Bronchial epithelial cell (primary cell): ENCODE measurements around the gene LRRC4C. TPM values are rescaled to one million over a fixed set of nuclear protein-coding genes. Genes with fewer than 3 reads are reported as not detected.
A peak's percentile ranks its signal among the peaks of the same experiment; 100 is the strongest.

ENCODE experiments used
- DNase-seq: peaks from one replicate; pipeline ENCODE4 v3.0.0-alpha.2; 2010; ENCODE audit warnings: low read depth
- FAIRE-seq: peaks from 2 replicates; lab custom pipeline; 2011; peaks lifted over from hg19 to GRCh38; lab: Jason Lieb, UNC
- H3K27me3 ChIP-seq: 2 replicates; pipeline ENCODE4 v1.5.1; 2011; ENCODE audit warnings: low read length; ENCODE audit not compliant: control insufficient read depth, insufficient read depth
- H3K36me3 ChIP-seq: 2 replicates; pipeline ENCODE4 v1.5.1; 2011; ENCODE audit warnings: low read length; ENCODE audit not compliant: control insufficient read depth, insufficient read depth
- H3K4me3 ChIP-seq: 2 replicates; pipeline ENCODE4 v1.5.1; 2011; ENCODE audit warnings: mild to moderate bottlenecking, low read depth, low read length, control low read depth
- total RNA-seq: library from RNA; depleted of rRNA; stranded (reverse); fragments of >200 nt; gene quantifications from 2 replicates; pipeline ENCODE4 v1.2.1, GENCODE V29; 2014
- TF ChIP-seq, protein P1 (sequence below): IDR thresholded peaks from 2 replicates; pipeline ENCODE4 v1.5.1; 2011; ENCODE audit warnings: mild to moderate bottlenecking, moderate library complexity, low read length, control low read depth, inconsistent platforms; ENCODE audit not compliant: insufficient read depth, severe bottlenecking

Gene LRRC4C
- total RNA-seq, result not detected in 2 replicates

GRCh38 chr11:41459465-41460401 lies at the start of gene LRRC4C:
LRRC4C (minus strand) TSS chr11:41459652.
- FAIRE-seq, result no peak

GRCh38 chr11:41508121-41508520 lies 48.7 kb upstream of the LRRC4C start:
- TF ChIP-seq, protein P1, sequence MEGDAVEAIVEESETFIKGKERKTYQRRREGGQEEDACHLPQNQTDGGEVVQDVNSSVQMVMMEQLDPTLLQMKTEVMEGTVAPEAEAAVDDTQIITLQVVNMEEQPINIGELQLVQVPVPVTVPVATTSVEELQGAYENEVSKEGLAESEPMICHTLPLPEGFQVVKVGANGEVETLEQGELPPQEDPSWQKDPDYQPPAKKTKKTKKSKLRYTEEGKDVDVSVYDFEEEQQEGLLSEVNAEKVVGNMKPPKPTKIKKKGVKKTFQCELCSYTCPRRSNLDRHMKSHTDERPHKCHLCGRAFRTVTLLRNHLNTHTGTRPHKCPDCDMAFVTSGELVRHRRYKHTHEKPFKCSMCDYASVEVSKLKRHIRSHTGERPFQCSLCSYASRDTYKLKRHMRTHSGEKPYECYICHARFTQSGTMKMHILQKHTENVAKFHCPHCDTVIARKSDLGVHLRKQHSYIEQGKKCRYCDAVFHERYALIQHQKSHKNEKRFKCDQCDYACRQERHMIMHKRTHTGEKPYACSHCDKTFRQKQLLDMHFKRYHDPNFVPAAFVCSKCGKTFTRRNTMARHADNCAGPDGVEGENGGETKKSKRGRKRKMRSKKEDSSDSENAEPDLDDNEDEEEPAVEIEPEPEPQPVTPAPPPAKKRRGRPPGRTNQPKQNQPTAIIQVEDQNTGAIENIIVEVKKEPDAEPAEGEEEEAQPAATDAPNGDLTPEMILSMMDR, result no peak
- FAIRE-seq, result no peak
- Histone ChIP-seq H3K36me3 (no peaks in the 10 kb centered on the region), H3K27me3 (no peaks in the 10 kb centered on the region), H3K4me3 (no peak overlapping the region)
- DNase-seq, result no peak

More at GRCh38 chr11:41459465-41460401, at the start of gene LRRC4C:
- no peak for DNase-seq
- Histone ChIP-seq H3K36me3 (no peaks in the 10 kb centered on the region), H3K27me3 (peaks cover 3% of the 10 kb centered on the region), H3K4me3 (no peak within 1 kb of the TSS)
- TF ChIP-seq, protein P1, result no peak

DNA sequence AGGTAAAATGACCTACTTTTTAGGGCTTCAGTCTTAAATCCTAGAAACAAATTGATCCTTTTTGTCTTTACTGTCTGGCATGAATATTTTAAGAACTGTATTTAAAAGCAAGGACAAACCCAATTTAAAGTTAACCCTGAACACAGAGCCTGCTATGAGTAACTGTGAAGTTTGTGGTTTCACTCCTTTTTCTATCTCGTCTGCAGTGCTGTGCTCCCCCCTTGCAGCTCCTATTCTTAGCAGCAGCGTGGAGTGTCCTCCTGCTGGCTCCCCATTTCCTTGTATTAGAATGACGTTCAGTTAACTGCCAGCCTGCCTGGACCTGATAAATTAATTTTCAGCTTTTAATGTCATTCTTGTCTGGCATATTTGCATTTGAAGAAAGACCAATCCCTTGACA lies 40.0 kb upstream of the LRRC4C start:
- Histone ChIP-seq H3K4me3 (no peak overlapping the region), H3K36me3 (no peaks in the 10 kb centered on the region), H3K27me3 (no peaks in the 10 kb centered on the region)
- FAIRE-seq, result no peak
- DNase-seq, result no peak
- TF ChIP-seq, protein P1, result no peak

- Histone ChIP-seq H3K4me3 (no peak overlapping the region), H3K36me3 (no peaks in the 10 kb centered on the region), H3K27me3 (no peaks in the 10 kb centered on the region)
- DNase-seq (peak; percentile 23), FAIRE-seq (no peak)
- TF ChIP-seq, protein P1, result no peak
These were observed 39.3 kb upstream of the LRRC4C start for GRCh38 chr11:41498726-41499125.

DNA sequence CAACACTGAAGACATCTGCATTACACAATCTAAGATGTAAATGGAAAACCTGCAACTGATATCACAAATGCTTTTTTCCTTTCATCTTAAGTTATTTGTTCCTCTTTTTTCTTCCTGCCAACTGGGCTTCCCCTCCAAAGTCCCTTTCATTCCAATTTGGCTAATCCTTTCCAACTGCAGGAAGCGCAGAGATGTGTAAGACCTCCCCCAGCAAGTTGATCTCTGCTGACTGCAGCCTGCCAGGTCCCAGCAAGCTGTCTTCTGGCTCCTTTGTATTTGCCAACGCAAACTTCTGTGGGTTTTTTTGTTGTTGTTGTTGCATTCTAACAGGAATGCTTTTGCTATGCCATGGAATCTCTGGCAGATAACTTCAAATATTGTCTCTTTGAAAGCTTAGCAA lies 38.5 kb upstream of the LRRC4C start:
- no peak for FAIRE-seq
- Histone ChIP-seq H3K4me3 (no peak overlapping the region), H3K36me3 (no peaks in the 10 kb centered on the region), H3K27me3 (no peaks in the 10 kb centered on the region)
- no peak for DNase-seq
- TF ChIP-seq, protein P1, result no peak
